T-helper 1 cell treated with Interleukin-12 subunit alpha and Interleukin-12 subunit beta and Interleukin-4 antibody, amounts not matched to agents 30 μg/mL and 1 μg/mL, for 36 hours (primary cell): ENCODE measurements around the gene ARID1B.

Experiments used
- H3K27ac Mint-ChIP-seq: one replicate; pipeline ENCODE4 v1.8.0; 2021; ENCODE audit warnings: mild to moderate bottlenecking, mixed read lengths
- H3K27me3 Mint-ChIP-seq: one replicate; pipeline ENCODE4 v1.8.0; 2021; ENCODE audit warnings: low read depth, mixed read lengths
- H3K36me3 Mint-ChIP-seq: one replicate; pipeline ENCODE4 v1.8.0; 2021; ENCODE audit warnings: low read depth, mixed read lengths
- H3K4me1 Mint-ChIP-seq: one replicate; pipeline ENCODE4 v1.8.0; 2021; ENCODE audit warnings: low read depth, mixed read lengths
- H3K4me3 Mint-ChIP-seq: one replicate; pipeline ENCODE4 v1.8.0; 2021; ENCODE audit warnings: mild to moderate bottlenecking, moderate library complexity, mixed read lengths
- H3K9me3 Mint-ChIP-seq: one replicate; pipeline ENCODE4 v1.8.0; 2021; ENCODE audit warnings: mixed read lengths

The ARID1B gene

DNA sequence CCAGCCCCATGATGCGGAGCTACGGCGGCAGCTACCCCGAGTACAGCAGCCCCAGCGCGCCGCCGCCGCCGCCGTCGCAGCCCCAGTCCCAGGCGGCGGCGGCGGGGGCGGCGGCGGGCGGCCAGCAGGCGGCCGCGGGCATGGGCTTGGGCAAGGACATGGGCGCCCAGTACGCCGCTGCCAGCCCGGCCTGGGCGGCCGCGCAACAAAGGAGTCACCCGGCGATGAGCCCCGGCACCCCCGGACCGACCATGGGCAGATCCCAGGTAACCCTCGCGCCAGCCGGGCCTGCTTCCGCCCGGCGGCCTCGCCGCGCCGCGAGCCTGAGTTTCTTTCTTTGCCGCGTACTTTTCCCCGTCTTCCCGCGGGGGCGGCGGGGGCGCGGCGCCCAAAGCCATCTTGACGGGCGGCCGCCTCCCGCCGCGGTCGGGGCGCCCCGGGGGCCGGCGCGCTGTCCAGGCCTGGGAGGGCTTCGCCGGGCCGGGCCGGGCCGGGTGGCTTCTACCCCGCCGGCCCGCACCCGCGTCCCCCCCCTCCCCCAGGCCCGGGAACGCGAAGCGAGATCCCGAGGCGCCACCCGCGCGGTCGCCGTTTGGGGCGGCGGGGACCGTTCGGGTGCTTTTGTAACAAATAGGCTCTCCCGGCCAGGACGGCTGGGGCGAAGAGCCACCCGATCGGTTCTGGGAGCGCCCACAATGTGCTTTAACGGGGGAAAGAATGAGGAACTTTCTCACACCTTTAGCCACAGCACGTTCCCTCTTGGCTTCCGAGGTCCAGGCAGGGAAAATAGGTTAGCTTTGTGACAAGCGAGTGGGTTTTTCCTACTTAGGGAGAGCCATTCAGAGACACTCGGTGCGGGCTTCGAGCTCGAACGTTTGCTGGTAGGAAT is 2.3 kb downstream of the ARID1B start:
- peaks cover 3% of the 10 kb centered on the region for H3K36me3 Mint-ChIP-seq
- peaks cover 44% of the 10 kb centered on the region for H3K4me1 Mint-ChIP-seq
- no peaks in the 10 kb centered on the region for H3K9me3 Mint-ChIP-seq
- H3K27ac Mint-ChIP-seq, result peak overlapping the region; percentile 92
- peak overlapping the region; percentile 91 for H3K4me3 Mint-ChIP-seq
- no peaks in the 10 kb centered on the region for H3K27me3 Mint-ChIP-seq

DNA sequence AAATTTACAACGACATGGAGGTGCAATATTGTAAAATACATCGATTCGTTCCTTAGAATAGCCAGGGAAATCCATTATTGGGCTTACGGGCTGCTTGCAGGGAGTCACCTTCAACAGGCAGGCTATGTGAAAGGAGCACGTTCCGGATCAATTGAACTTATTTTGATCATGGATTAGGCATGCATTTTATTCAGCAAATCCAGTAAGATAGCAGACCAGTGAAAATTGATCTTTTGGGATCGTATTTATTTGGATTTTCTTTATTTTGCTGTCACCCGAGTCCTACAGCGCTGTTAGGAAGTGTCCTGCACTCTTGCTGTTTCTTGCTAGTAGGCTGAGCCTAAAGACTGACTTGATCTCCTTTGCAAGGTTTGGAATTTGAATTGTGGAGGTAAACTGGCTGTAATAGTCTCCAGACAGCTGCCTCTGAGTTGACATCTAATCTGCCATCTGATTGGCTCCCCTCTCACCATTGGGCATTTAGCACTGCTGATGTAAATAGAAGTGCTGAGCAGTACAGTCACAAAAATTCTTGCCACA is 3.0 kb downstream of the ARID1B start:
- peak overlapping the region; percentile 91 for H3K4me3 Mint-ChIP-seq
- peak overlapping the region; percentile 92 for H3K27ac Mint-ChIP-seq
- no peaks in the 10 kb centered on the region for H3K27me3 Mint-ChIP-seq
- H3K4me1 Mint-ChIP-seq, result peaks cover 41% of the 10 kb centered on the region
- H3K36me3 Mint-ChIP-seq, result peaks cover 3% of the 10 kb centered on the region
- H3K9me3 Mint-ChIP-seq, result no peaks in the 10 kb centered on the region

DNA sequence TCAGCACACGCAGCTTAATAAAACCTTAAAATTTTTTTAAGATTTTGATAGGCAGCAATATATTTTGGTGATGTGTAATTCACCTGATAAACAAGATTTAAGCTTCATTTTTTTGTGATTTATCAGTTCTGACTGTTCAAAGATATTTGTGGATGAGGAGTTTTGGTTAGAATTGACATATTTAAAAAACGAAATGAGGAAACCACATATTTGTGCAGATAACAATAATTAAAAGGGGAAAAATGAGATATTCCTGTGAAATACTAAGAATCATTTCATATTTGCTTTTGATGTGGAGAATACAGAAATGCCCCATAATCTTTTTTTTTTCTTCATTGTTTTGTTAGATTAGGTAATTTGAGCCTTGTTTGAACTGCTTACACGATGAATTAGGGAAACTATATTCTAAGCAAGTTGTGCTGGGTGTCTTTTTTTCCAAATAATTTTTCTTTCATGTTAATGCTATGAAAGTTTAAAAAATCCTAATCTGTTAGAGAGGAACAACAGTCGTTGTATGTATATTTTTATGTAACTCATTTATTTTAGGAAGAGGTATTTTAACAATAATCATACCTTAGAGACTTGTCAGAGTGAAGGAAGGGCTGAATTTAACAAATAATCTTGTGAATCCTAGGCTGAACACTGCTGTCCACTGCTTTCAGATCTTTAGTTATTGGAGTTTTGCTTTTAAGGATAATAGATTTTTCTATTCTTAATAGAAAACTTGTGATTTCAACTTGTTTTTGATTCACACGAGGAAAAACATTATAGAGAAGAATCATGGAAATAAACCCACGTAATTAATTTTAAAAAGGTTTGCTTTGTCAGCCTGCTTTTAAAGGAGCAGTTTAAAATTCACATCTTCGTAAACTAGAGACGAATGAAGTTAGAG is 4.0 kb downstream of the ARID1B start:
- peaks cover 8% of the 10 kb centered on the region for H3K36me3 Mint-ChIP-seq
- H3K27me3 Mint-ChIP-seq, result no peaks in the 10 kb centered on the region
- peaks cover 40% of the 10 kb centered on the region for H3K4me1 Mint-ChIP-seq
- no peaks in the 10 kb centered on the region for H3K9me3 Mint-ChIP-seq
- peak overlapping the region; percentile 91 for H3K4me3 Mint-ChIP-seq
- peak overlapping the region; percentile 92 for H3K27ac Mint-ChIP-seq

DNA sequence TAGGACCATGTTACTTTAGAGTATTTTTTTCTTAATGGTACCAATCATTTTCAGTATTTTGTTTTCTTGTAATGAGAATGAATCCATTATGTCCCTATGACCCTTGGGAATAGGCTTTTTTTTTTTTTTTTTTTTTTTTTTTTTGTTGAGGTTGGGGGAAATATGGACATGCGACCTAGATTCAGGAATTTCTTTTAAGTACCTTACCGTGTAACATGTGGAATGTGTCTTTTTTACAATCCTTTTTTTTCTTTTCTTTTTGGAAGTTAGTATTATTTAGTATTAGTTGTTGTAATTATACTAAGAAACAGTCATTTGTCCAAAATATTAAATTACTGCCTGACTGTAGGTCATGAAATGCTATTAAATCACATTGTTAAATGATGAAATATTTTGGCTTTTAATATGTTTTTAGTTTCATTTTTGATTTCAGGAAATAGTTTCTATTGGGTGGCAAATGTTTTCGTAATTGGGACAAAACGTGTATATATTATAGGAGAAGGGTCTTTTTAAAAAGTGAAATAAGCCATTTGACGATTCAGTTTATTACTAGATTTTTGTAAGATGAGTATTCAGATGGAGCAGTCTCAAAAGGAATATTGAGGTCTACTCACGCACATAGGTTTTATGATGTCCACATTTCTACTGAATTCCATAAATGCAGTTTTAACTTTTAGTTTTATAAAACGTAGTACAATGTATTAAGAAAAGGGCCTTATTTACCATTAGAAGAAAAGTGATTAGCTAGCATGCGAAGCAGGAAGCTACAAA is 4.9 kb downstream of the ARID1B start:
- H3K36me3 Mint-ChIP-seq, result peaks cover 11% of the 10 kb centered on the region
- H3K4me3 Mint-ChIP-seq, result peak overlapping the region; percentile 91
- H3K27me3 Mint-ChIP-seq, result no peaks in the 10 kb centered on the region
- H3K4me1 Mint-ChIP-seq, result peaks cover 36% of the 10 kb centered on the region
- H3K27ac Mint-ChIP-seq, result peak overlapping the region; percentile 65
- H3K9me3 Mint-ChIP-seq, result no peaks in the 10 kb centered on the region

DNA sequence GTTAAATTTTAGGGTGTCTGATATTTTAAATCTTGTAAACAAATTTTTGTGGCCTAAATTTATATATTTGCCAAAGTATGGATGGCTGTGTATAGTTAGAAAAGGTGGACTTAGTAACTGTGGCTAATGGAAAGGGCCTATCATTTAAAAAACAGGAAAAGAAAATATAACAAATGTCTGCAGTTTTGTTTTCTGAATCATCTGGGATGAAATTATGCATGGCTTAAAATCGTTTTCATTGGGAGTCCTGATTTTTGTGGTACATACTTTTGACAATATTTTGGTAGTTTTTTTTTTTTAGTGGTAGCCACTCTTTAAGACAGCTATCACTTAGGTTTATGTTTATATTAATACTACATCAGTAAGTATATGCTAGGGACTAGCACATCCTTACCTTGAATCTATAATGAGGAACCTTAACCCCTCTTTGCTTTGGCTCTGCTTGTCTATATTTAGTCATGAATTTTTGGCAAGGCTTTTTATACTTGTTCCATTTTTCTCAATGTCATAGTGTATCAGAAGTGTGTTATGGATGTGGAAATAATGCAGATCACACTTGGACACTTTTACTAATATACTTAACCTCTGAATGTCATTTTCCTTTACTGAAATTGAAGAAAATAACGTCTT is 5.6 kb downstream of the ARID1B start:
- Mint-ChIP-seq H3K4me1 (peaks cover 39% of the 10 kb centered on the region), H3K36me3 (peaks cover 9% of the 10 kb centered on the region), H3K27me3 (no peaks in the 10 kb centered on the region), H3K9me3 (no peaks in the 10 kb centered on the region), H3K4me3 (peak overlapping the region; percentile 91), H3K27ac (peak overlapping the region; percentile 65)

DNA sequence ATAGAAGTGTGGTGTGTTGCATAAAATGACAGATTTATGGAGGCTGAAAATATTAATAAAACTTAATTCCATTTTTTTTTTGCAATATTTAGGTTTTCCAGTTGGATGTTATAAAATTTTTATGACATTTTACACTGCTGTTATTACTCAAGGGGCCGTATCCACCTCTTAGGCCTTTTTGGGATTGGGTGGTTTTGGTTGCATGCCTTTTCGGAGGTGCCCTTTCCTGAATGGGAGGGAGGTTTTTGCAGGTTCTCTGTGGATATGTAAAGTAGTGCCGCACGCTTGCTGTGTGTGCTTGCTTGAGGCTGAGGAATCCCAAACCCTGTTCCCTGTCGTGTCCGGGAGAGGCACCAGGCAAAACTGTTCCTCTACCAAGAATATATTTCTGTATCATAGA is 6.8 kb downstream of the ARID1B start:
- no peaks in the 10 kb centered on the region for H3K9me3 Mint-ChIP-seq
- H3K27ac Mint-ChIP-seq, result no peak overlapping the region
- H3K27me3 Mint-ChIP-seq, result no peaks in the 10 kb centered on the region
- H3K36me3 Mint-ChIP-seq, result peaks cover 9% of the 10 kb centered on the region
- peak overlapping the region; percentile 46 for H3K4me3 Mint-ChIP-seq
- peaks cover 47% of the 10 kb centered on the region for H3K4me1 Mint-ChIP-seq

DNA sequence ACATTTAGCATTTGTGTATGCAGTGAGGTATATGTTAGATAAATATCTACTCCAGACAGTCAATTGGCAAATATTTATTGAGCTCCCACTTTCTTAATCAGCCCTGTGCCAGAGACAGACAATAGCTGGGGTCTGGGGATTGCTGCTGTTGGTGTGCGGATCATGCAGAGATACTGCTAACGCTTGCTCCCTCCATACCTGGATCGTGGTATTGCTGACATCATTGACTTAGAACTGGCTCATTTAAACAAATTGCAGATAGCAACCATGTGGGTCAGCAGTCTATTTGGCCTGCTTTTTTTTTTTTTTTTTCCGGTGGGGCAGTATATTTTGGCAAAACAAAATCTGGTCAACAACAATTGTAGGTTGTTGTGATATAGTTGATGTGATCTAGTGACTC is 9.5 kb downstream of the ARID1B start:
- H3K36me3 Mint-ChIP-seq, result peaks cover 9% of the 10 kb centered on the region
- H3K9me3 Mint-ChIP-seq, result no peaks in the 10 kb centered on the region
- H3K27me3 Mint-ChIP-seq, result no peaks in the 10 kb centered on the region
- peaks cover 43% of the 10 kb centered on the region for H3K4me1 Mint-ChIP-seq
- no peak overlapping the region for H3K4me3 Mint-ChIP-seq
- no peak overlapping the region for H3K27ac Mint-ChIP-seq

DNA sequence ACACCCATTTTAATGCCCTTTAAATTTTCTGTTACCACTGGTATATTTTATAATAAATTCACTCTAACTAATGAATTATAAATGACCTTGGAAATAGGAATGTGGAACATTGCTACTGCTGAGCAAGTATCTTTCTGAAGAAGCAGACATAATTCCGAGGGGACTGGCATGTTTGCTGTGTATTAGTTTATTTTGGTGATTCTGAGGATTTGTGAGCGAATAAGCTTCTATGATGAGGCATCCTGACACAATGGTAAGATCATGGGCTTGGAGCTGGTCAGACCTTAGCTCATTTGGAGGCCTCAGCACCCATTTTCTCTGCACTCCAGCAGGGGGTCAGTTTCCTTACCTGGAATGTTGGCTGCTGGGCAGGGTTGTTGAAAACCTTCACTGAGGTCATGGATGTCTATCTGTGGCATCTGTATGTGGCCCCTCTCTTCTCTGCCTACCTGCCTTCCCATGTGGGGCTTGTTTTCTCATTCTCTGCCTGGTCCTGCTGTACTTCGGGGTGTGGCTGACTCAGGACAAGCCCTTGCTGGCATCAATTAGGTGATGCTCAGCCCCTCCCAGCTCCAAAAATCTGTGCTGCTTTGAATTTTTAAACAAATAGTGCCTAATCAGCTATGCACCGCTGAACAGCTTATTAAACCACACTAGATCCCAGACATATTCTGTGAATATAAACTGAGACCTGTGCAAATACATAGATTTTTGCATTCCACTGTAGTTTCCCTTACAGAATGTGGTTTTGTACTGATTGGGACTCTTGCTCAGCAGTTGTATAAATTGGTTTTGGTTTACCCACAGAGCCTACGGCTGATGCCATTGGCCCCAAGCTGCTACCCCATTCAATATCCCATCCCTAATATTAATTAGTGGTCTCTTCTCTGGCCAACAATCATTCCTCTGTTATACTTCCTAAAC is 10.7 kb downstream of the ARID1B start:
- peaks cover 38% of the 10 kb centered on the region for H3K4me1 Mint-ChIP-seq
- H3K27ac Mint-ChIP-seq, result no peak overlapping the region
- H3K27me3 Mint-ChIP-seq, result no peaks in the 10 kb centered on the region
- H3K9me3 Mint-ChIP-seq, result no peaks in the 10 kb centered on the region
- H3K4me3 Mint-ChIP-seq, result no peak overlapping the region
- H3K36me3 Mint-ChIP-seq, result peaks cover 9% of the 10 kb centered on the region

DNA sequence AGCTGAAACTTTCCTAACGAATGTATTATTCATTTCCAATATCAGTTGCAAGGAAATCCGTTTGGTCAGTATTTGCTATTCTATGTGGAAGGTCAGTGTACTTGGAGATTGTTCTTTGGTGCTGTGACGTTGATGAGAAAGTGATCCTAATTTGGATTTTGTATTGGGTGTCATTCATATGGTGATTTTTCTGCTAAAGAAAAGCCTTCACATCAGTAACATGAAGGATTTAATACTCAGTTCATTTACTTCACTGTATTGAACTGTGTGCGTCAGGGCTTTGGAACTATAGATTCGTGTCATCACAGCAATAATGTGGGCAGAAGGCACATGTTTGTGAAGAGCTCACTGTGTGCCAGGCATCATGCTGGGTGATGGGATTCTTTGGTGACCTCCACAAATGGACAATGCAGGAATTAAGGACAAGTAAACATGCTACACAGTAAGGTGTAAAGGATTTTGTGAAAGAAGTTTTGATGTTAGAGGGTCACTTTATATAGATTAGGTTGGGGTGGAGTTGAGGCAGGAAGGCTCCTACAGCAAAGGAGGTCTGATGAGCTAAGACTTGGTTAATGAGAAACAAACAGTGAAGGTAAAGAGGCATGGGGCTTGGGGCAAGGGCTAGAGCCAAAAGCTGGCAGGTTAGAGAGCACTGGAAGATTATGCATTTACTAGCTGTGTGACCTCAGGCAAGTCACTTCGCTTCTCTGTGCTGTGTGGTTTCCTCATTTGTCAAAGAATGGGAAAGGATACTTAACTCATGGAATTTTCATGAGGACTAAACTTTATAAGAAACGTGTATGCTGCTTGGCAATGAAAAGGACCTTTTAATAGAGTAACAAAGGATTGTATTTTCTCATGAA is 12.1 kb downstream of the ARID1B start:
- peaks cover 8% of the 10 kb centered on the region for H3K36me3 Mint-ChIP-seq
- H3K27me3 Mint-ChIP-seq, result no peaks in the 10 kb centered on the region
- H3K27ac Mint-ChIP-seq, result no peak overlapping the region
- H3K9me3 Mint-ChIP-seq, result no peaks in the 10 kb centered on the region
- no peak overlapping the region for H3K4me3 Mint-ChIP-seq
- H3K4me1 Mint-ChIP-seq, result peaks cover 31% of the 10 kb centered on the region

DNA sequence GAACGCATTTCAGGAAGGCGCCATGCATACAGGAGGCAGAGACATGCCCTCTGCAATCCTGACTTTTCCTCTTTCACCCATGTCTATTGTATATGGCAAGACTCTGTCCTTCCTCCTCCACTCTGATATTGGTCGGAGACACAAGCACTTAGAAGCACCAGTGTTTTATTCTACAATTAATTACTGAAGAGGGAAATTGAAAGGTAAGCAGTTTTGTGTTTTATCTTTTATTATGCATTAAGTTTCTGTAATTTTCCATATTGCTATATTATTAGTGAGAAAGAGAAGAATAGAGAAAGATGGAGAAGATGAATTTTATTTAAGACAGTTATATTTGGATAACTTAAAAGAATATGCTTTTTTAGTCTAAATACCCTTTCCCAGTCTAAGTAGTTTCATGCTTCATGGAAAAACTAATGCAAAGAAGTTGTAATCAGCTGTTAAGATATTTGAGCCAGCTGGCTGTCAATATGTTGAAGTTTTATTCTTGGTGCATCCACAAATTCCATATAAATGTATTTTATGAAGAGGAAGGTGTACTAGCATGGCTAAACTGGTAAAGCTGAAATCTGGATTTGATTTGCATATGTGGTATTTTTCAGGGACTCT is 13.6 kb downstream of the ARID1B start:
- H3K27ac Mint-ChIP-seq, result no peak overlapping the region
- H3K27me3 Mint-ChIP-seq, result no peaks in the 10 kb centered on the region
- peaks cover 31% of the 10 kb centered on the region for H3K4me1 Mint-ChIP-seq
- H3K4me3 Mint-ChIP-seq, result no peak overlapping the region
- peaks cover 5% of the 10 kb centered on the region for H3K36me3 Mint-ChIP-seq
- no peaks in the 10 kb centered on the region for H3K9me3 Mint-ChIP-seq

DNA sequence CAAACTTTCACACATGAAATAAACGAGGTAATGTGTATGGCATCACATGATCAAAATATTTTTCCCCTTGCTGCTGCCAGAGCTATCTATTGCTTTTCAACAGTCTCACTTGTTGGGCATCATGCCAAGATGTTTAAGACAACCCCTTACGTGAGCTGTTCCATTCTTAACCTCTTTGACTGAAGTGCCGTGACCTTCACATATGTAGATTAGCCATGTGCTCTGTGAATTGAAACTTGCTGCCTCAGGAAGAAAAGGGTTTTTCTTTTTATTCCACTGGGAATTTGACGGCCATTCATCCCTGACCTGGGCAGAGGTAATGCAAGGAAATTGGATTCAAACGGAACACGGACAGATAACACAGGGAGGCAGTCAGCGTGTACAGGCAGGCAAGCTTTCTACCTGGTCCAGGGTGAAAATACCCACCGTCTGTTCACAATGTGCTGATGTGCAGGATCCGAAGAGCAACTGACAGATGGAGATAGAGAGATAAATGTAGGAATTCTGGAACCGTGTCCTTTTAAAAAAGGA is 14.2 kb downstream of the ARID1B start:
- Mint-ChIP-seq H3K27ac (no peak overlapping the region), H3K27me3 (no peaks in the 10 kb centered on the region)

DNA sequence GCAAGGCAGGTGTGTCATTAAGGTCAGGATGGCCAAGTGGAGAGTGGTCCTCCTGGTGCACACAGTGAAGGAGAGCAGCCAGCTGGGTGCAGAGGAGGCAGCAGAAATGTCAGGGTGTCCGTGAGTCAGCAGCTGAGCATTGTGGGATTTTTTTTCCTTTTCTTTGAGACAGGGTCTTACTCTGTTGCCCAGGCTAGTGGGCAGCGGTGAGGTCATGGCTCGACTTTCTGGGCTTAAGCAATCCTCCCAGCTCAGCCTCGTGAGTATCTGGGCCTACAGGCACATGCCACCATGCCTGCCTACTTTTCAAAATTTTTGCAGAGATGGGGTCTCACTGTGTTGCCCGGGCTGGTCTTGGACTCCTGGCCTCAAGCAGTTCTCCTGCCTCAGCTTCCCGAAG is 16.0 kb downstream of the ARID1B start:
- no peaks in the 10 kb centered on the region for H3K27me3 Mint-ChIP-seq
- H3K27ac Mint-ChIP-seq, result no peak overlapping the region
- H3K36me3 Mint-ChIP-seq, result no peaks in the 10 kb centered on the region
- H3K4me1 Mint-ChIP-seq, result peaks cover 20% of the 10 kb centered on the region
- H3K9me3 Mint-ChIP-seq, result no peaks in the 10 kb centered on the region
- H3K4me3 Mint-ChIP-seq, result no peak overlapping the region

More for the DNA sequence above, 14.2 kb downstream of the ARID1B start:
- Mint-ChIP-seq H3K9me3 (no peaks in the 10 kb centered on the region), H3K4me1 (peaks cover 27% of the 10 kb centered on the region), H3K4me3 (no peak overlapping the region), H3K36me3 (peaks cover 1% of the 10 kb centered on the region)
